GM12873 (cell line): ENCODE measurements around the gene CAMKV.

Experiments used
- TF ChIP-seq, protein P1 (sequence below): IDR thresholded peaks from 2 replicates; pipeline ENCODE4 v1.5.1; 2012; ENCODE audit warnings: low read depth, mild to moderate bottlenecking, moderate library complexity, low read length, control low read depth; ENCODE audit not compliant: insufficient read depth; ENCODE audit errors: missing control alignments

Gene CAMKV

DNA sequence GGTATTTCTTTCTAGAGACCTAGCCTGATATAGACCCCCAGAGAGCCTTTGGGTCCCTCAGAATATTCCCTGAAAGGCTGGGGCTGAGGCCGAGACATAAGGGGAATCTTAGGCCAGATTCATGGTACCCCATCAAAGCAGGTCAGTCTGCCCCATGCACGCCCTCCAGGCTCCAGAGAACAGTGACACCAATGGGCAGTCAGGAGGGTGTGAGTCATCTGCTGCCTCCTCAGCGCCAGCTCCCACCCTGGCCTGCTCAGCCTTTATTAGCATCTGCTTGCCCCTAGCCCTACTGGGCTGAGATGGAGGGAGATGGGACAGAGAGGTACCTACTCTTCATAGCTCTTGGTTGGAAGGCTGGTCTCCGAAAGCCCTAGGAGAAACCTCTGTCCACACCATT lies 14.3 kb upstream of the CAMKV start:
- TF ChIP-seq, protein P1, sequence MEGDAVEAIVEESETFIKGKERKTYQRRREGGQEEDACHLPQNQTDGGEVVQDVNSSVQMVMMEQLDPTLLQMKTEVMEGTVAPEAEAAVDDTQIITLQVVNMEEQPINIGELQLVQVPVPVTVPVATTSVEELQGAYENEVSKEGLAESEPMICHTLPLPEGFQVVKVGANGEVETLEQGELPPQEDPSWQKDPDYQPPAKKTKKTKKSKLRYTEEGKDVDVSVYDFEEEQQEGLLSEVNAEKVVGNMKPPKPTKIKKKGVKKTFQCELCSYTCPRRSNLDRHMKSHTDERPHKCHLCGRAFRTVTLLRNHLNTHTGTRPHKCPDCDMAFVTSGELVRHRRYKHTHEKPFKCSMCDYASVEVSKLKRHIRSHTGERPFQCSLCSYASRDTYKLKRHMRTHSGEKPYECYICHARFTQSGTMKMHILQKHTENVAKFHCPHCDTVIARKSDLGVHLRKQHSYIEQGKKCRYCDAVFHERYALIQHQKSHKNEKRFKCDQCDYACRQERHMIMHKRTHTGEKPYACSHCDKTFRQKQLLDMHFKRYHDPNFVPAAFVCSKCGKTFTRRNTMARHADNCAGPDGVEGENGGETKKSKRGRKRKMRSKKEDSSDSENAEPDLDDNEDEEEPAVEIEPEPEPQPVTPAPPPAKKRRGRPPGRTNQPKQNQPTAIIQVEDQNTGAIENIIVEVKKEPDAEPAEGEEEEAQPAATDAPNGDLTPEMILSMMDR, result no peak

DNA sequence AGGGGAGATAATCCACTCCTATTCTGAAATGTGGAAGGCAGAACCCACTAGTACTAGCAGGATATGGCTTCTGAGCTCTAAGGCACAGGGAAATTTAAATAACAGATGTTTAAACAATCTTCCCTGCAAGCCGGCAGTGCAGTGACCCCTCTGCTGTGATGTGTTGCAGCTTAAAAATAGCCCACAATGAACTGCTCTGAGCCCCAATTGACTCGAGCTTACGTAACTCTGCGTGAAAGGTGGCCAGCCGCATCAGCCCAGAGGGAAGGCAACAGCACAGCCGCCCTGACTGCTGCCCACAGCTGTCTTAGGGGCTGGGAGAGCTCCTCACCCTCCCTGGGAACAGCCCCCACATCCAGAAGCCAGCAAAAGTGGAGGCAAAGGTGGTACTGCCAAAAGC lies 12.5 kb upstream of the CAMKV start:
- TF ChIP-seq, protein P1, result no peak

DNA sequence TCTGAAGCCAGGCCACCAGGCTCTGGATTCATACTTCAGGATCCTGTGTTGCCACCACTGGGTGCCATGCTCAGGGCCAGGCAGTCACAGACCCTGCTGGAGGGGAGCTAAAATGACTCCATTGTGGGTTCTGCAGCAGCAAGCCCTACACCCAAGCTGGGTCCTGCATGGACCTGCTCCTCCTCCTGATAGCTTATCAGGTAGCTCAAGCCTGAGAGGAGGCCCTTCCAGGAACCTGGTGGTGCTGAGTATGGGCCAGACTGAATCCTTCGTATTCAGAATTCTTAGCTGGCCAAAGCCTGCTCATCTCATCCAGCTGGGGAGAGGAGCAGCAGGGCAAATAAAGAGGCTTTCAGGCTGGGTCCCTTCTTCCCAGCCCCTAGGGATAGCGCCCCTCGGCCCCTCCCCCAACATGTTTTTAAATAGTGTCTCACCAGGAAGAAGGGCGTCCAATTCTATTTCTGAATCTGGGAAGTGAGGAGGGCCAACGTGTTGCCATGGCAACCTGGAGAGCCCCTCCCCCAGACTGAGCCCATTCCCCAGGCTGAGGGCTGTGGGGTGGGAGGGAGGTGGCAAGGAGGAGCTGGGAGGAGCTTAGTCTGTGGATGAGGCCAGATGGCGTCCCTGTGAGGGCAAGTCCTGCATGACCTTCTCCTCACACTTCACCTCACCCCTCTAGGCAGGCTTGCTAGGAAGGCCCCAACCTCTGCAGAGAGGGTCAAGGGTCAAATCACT lies 11.0 kb upstream of the CAMKV start:
- TF ChIP-seq, protein P1, result no peak

DNA sequence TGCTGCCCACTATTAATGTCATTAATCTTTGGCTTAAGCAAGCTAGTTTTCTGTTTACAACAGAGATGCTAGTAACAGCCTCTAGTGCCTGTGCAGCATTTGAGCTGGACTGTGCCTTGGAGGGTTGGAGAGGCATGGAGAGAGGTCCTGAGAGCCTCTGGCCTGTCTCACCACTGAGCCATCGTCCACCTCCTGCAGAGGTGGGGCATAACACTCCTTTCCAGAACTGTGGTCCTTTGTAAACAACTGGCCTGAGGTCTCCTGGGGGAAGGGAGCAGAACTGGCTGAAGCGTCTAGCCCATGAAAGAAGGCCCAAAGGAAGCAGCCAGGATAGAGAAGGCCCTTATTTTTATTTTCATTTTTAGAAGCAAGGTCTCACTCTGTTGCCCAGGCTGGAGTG lies 10.0 kb upstream of the CAMKV start:
- TF ChIP-seq, protein P1, result no peak

DNA sequence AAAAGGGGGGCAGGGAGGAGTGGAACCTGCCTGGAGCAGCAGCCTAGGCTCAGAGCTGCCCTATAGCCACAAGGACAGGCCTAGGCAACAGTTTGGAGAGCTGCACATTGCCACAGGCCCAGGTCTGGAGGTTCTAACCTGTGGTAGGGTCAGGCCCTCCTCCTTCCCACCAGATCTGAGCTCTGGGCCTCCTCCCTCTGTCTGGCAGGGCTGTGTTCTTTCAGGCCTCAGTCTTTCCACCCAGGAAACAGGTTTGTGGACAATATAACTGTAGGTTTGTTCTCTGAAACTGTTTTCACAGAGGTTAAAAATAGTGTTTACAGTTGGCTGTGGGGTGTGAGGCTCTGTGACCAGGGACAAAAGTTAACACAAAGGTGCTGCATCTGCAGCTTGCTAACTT lies 9.0 kb upstream of the CAMKV start:
- TF ChIP-seq, protein P1, result no peak

DNA sequence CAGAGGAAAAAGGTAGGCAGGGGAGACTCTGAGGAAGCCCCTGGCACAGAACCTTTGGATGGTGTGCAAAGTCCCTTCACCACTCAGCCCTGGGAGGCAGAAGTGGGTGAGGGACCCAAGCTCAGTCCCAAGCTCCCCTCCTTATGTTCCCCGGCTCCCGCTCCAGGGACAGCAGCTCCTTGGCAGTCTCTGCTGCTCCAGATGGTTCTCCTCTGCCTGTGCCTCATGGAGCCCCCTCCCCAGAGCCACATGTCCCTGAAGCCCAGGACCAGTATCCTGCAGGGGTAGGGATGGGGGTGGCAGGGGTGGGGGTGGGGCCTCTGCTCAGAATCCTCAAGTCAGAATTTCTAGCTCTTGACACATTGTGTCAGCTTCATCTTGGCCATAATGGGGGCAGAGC lies 8.0 kb upstream of the CAMKV start:
- TF ChIP-seq, protein P1, result no peak

DNA sequence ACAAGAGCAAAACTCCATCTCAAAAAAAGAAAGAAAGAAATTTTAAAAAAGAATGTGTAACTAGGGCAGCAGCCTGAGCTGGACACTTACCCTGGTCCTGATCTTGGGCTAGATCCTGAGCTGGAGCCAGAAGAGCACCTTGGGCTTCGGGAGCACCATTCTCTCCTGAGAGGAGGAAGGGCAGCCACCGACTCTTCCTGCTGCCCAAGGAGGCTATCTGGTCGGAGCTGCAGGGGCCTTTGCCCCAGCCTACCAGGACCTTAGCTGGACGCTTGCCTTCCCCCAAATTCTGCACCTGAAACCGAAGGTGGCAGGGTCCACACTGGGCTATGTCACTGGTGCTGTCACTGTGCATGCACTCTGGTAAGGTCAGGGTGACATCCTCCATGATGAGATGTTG lies 6.9 kb upstream of the CAMKV start:
- TF ChIP-seq, protein P1, result no peak
